Muscle of arm (tissue), 12 donors: Measurements from ENCODE around the gene RSBN1. TPM values are rescaled to one million over a fixed set of nuclear protein-coding genes. Genes with fewer than 3 reads are reported as not detected.
"Not testable (repeated sequence)": the region's sequence is repeated elsewhere in the genome, so short reads cannot be mapped to it uniquely, and the experiment has no call there.

ENCODE experiments used
- DNase-seq: peaks from one replicate; pipeline ENCODE4 v3.0.0-alpha.2; 2013
- polyA plus RNA-seq, 12 donors: library from polyadenylated mRNA; unstranded; fragments of 120-200 nt; gene quantifications; one replicate each; pipeline ENCODE4 v1.2.1, GENCODE V29; 2013; ENCODE audit not compliant: insufficient read length in 12 of 12

The RSBN1 gene
- polyA plus RNA-seq, 12 donors, result 9.8 to 18.1 (median 14.8) TPM; not detected in 1

DNA sequence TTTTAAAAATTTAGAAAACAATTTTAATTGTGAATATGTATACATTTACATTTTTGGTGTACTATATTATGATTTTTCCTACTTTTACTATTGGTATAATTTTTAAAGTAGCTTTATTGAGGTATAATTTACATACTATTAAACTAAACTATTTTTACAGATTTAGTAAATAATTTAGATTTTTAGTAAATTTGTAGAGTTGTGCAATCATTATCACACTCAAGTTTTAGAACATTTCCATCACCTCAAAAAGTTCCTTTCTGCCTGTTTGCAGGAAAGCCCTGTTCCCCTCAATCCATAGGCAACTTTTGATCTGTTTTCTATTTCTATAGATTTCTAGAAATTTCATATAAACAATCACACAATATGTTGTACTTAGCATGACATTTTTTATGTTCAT lies 61.2 kb downstream of the RSBN1 start:
- DNase-seq, result no peak

DNA sequence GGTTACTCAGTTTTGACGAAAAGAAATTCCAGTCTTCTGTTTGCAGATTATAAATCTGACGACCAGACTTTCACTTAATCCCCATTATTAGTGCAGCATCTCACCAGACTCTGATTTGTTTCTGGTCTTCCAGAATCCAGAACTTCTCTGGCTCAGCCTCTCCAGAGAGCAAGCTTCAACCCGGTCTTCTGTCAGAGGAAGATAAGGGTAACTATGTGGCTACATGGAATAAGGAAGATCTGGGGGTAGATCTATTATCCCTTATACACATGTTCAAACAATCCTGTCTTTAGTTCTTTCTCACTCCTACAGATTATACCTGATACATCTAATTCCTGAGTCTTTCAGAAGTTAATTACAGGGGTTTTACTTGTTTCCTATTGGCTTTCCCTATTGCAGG lies 62.9 kb downstream of the RSBN1 start:
- no peak for DNase-seq

- no peak for DNase-seq
Observed at GRCh38 chr1:113747376-113747775, 64.9 kb downstream of the RSBN1 start.

DNA sequence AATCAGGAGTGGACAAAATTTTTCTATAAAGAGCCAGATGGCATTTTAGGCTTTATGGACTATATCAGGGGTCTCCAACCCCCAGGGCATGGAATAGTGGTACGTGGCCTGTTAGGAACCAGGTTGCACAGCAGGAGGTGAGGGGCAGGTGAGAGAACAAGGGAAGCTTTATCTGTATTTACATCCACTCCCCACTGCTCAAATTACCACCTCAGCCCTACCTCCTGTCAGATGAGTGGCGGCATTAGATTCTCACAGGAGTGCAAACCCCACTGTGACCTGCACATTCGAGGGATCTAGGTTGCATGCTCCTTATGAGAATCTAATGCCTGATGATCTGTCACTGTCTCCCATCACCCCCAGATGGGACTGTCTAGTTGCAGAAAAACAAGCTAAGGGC lies 66.9 kb downstream of the RSBN1 start:
- DNase-seq, result no peak

- DNase-seq, result no peak
Observed at GRCh38 chr1:113744114-113744513, 68.2 kb downstream of the RSBN1 start.

- no peak for DNase-seq
Observed at GRCh38 chr1:113742515-113742914, 69.8 kb downstream of the RSBN1 start.

DNA sequence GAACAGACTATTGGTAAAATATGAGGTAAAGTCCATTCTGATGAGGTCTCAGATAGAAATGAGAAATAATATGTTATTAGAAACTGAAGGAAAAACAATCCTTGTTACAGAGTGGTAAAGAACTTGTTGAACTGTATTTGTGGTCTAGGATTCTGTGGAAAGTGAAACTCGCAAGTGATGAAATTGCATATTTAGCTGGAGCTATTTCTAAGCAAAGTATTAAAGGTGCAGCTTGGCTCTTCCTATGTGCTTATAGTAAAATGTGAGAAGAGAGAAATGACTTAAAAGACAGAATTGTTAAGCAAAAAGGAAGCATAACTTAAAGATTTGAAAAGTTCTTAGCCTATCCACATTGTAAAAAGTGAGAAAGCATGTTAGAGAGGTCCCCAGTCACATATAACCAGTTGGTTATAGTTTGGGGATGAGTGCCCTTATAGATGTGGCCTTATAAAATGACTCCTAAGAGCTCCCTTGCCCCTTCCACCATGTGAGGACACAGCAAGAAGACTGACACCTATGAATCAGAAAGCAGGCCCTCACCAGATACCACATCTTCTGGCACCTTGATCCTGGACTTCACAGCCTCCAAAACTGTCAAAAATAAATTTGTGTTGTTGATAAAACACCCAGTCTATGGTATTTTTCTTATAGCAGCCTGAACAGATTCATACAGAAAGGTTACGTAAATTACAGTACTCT lies 77.8 kb downstream of the RSBN1 start:
- DNase-seq, result no peak

- no peak for DNase-seq
Observed at GRCh38 chr1:113732802-113733201, 79.5 kb downstream of the RSBN1 start.

DNA sequence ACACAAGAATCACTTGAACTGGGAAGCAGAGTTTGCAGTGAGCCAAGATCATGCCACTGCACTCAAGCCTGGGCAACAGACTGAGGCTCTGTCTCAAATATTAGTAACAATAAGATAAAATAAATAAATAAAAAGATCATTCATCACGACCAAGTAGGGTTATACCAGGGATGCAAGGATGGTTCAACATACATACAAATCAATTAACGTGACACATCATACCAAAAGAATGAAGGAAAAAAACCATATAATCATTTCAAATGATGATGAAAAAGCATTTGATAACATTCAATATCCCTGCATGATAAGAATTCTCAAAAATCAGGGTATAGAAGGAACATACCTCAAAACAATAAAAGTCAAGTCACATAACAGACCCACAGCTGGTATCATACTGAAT lies 91.3 kb downstream of the RSBN1 start:
- no peak for DNase-seq

- not testable (repeated sequence) for DNase-seq
Observed at GRCh38 chr1:113718621-113719020, 93.7 kb downstream of the RSBN1 start.

GRCh38 chr1:113717506-113717905 lies 94.8 kb downstream of the RSBN1 start:
- DNase-seq, result not testable (repeated sequence)

DNA sequence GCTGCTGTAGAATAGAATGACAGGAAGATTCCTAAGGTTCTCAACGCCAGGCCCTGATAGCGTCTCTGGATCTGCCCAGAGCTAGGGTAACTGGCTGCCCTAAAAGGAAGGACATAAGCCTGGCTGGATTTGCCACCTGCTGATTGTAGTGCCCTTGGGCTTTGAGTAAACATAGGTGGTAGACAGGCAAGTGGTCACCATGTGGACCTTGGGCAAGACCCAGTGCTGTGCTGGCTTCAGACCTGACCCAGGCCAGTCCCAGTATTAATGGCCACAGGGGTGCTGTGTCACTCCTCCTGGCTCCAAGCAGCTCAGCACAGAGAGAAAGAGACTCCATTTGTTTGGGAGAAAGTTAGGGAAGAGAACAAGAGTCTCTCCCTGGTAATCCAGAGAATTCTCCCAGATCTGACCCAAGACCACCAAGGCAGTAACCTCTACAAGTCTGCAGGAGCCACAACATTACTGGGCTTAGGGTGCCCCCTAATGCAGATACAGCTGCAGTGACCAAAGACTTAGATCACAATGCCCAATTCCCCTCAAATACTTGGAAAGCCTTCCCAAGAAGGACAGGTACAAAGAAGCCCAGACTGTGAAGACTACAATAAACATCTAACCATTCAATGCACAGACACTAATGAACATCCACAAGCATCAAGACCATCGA lies 97.5 kb downstream of the RSBN1 start:
- no peak for DNase-seq

Other genes starting within 250 kb of the RSBN1 start
- gene PHTF1, start 53.0 kb downstream of the RSBN1 start, polyA plus RNA-seq, result 10 to 100 TPM in 10 of 12 donors, 1 to 10 TPM in 1, not detected in 1; 3.0 to 16.4 (median 13.0) TPM
- gene PTPN22, start 59.2 kb upstream of the RSBN1 start, polyA plus RNA-seq, result 1 to 10 TPM in 1 of 12 donors, under 1 TPM in 9, not detected in 2; 0.14 to 2.6 (median 0.31) TPM
- 1 to 10 TPM in 1 of 12 donors, under 1 TPM in 9, not detected in 2; 0.11 to 1.6 (median 0.46) TPM for gene BCL2L15, start 75.1 kb upstream of the RSBN1 start, polyA plus RNA-seq
- gene AP4B1, start 92.3 kb upstream of the RSBN1 start, polyA plus RNA-seq, result 10 to 100 TPM in 11 of 12 donors, not detected in 1; 16.6 to 48.7 (median 24.1) TPM
- gene DCLRE1B, start 92.8 kb upstream of the RSBN1 start, polyA plus RNA-seq, result 10 to 100 TPM in 3 of 12 donors, 1 to 10 TPM in 8, not detected in 1; 4.3 to 13.8 (median 9.3) TPM
- gene HIPK1, start 116.8 kb upstream of the RSBN1 start, polyA plus RNA-seq, result 10 to 100 TPM in 11 of 12 donors, not detected in 1; 27.7 to 37.7 (median 33.5) TPM
- gene OLFML3, start 167.0 kb upstream of the RSBN1 start, polyA plus RNA-seq, result 100 to 1,000 TPM in 11 of 12 donors, not detected in 1; 111 to 231 (median 168) TPM